ENCODE results near the gene NPPB.

NPPB gene

DNA sequence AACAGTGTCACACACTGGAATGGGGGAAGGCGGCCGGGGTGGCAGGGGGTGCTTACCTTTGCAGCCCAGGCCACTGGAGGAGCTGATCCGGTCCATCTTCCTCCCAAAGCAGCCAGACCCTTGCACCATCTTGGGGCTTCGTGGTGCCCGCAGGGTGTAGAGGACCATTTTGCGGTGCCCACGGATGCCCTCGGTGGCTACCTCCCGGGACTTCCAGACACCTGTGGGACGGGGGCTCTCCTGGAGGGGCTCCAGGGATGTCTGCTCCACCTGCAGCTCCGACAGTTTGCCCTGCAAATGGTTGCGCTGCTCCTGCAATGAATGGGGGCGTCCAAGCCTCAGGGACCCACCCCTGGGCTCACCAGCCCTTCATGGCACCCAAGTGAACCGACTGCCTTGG lies 587 bp downstream of the NPPB start:
- no peak for DNase-seq

DNA sequence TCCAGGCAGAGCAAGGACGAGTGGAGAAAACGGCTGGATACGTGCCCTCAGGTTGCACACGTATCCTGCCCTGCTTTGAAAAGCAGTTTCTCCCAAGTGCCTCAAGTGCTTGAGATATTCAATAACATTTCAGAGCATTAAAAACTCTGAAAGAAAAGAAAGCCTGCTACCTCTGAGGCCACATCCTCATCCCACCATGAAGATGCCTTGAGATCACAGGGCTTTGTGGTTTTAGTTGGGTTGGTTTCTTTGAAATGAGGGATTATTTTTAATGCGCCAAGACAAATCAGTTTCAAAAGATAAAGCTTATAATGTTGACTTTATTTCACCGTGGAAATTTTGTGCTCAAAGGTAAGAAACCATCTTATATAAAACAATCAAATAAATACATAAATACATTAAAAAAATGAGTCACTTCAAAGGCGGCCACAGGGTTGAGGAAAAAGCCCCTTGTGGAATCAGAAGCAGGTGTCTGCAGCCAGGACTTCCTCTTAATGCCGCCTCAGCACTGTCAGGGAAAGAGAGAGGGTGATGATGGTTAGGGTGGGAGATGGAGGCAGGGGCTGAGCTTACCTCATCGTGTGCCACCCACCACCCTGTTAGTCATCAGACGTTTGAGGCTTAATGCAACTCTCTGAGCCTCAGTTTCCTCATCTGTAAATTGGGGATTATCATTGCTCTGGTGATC lies 1.4 kb downstream of the NPPB start:
- DNase-seq, result no peak

DNA sequence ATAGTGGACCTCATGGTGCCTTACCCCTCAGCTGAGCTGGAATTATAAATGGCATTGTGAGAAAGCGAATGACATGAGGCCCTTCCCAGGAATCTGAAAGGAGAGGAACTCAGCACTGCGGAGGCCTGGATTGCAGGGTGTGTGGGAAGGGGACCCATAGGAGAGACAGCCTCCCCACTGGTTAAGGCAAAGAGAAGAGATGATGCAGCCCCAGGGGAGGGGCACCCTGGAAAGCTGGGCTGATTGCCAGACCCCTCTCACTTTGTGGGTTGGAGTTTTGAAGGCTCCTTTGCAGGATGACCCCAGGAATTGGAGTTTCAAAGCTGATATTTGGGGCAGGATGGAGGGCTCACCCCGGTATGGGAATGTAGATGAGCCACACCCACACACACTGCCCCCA lies 2.0 kb downstream of the NPPB start:
- DNase-seq, result no peak

DNA sequence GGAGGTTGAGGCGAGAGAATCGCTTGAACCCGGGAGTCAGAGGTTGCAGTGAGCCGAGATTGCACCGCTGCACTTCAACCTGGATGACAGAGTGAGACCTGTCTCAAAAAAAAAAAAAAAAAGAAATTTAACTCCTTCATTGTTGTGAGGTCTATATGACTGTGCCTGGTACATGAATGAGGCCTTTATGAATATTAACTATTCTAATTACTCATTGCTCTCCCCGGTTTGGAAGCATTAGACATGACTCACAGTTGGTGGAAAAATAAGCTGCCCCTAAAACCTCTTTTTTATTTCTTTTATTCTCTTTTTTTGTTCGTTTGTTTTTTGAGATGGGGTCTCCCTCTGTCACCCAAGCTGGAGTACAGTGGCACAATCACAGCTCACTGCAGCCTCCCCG lies 3.3 kb downstream of the NPPB start:
- DNase-seq, result no peak

GRCh38 chr1:11854519-11854918 lies 4.2 kb downstream of the NPPB start:
- DNase-seq, result no peak

GRCh38 chr1:11851180-11851579 lies 7.6 kb downstream of the NPPB start:
- no peak for DNase-seq

GRCh38 chr1:11850156-11850555 lies 8.6 kb downstream of the NPPB start:
- peak in 2 of 51 donors; percentile 19 to 36 for DNase-seq

GRCh38 chr1:11848373-11848700 lies 10.4 kb downstream of the NPPB start:
- no peak for DNase-seq

DNA sequence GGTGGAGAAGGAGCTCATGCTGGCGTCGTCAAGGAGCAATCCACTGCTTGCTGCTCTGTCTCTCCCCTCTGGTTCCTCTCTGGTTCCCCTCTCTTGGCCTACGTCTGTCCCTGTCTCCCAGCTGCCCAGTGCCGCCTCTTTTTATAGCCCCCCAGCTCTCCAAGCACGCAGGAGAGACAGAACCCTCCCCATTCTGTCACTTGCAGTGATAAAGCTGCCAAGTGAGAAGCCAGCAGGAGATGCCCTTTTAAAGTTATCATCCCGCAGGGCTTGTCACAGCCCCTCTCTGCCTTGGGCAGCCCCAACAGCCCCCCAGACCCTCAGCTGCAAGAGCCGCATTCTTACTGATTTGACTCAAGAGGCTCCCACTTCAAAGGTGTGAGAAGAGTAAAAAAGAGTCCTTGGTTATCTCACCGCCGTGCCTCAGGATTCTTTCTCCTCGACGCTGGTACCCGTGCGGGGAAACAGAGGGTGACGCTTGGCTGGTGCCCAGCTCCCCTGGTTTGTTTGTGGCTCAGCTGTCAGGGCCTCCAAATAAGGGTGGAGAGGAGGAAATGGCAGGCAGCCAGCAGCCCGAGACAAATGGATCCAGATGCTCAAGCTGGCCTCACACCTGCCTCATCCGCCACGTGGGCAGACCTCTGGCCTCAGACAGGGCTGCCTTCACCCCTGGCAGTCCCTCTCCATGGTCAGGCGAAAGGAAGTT lies 10.9 kb downstream of the NPPB start, which contains the start of gene NPPA:
Gene NPPA, minus strand, starts transcription at position 117 of the 706 bp plus-strand sequence. Its CDS starts 99 bp downstream, at position 18.
- no peak for DNase-seq

DNA sequence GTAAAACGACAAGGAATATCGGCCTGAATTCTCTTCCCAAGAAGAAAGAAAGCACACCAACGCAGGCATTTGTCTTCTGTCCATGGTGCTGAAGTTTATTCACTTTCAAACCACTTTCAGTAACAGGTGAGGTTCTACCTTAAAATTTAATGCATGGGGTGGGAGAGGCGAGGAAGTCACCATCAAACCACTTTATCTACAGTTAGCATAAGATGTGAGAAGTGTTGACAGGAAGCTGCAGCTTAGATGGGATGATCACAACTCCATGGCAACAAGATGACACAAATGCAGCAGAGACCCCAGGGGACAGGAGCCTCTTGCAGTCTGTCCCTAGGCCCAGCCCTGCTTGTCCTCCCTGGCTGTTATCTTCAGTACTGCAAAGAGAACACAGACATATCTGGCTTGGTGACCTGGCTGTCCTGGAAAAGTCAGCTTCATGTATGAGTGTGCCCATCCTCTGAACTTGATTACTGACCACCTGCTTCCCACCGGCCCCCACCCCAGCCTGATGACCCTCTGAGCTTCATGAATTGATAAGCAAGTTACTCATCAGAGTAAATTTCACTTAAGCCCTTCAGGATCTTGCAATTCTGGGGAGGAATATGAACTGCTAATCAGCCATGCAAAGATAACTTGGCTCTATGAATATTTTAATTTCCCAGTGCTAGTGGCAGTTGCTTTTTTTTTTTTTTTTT lies 13.0 kb downstream of the NPPB start:
- DNase-seq, result no peak

- peak in 1 of 51 donors; percentile 8 for DNase-seq
Measured at GRCh38 chr1:11842154-11843041, 16.3 kb downstream of the NPPB start.

- DNase-seq, result no peak
Measured at GRCh38 chr1:11841245-11842153, 17.2 kb downstream of the NPPB start.

DNA sequence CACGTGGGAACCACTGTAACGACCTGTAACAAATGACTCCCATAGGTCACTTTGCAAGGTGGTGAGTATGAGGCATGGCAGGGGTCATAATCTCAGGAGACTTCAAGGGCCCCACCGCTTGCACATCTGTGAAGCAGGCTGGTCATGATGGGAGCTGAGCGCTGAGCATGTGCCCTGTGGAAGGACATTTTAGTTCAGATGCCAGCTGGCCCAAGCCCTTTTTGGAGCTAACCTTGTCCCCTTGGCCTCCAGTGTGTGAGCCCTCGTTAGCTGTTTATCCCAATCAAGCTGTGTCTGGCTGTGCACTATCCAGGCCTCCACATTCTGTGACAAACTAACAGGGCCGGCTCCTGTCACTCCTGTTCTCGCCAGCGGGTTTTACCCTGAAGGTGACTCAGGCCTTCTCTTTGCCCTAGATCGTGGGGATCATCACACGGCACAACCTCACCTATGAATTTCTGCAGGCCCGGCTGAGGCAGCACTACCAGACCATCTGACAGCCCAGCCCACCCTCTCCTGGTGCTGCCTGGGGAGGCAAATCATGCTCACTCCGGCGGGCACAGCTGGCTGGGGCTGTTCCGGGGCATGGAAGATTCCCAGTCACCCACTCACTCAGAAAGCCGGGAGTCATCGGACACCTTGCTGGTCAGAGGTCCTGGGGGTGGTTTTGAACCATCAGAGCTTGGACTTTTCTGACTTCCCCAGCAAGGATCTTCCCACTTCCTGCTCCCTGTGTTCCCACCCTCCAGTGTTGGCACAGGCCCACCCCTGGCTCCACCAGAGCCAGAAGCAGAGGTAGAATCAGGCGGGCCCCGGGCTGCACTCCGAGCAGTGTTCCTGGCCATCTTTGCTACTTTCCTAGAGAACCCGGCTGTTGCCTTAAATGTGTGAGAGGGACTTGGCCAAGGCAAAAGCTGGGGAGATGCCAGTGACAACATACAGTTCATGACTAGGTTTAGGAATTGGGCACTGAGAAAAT lies 18.7 kb downstream of the NPPB start:
- DNase-seq, result no peak

- peak in 47 of 51 donors; percentile 8 to 80 (median 45) for DNase-seq
Measured at GRCh38 chr1:11838349-11839272, 20.1 kb downstream of the NPPB start.

DNA sequence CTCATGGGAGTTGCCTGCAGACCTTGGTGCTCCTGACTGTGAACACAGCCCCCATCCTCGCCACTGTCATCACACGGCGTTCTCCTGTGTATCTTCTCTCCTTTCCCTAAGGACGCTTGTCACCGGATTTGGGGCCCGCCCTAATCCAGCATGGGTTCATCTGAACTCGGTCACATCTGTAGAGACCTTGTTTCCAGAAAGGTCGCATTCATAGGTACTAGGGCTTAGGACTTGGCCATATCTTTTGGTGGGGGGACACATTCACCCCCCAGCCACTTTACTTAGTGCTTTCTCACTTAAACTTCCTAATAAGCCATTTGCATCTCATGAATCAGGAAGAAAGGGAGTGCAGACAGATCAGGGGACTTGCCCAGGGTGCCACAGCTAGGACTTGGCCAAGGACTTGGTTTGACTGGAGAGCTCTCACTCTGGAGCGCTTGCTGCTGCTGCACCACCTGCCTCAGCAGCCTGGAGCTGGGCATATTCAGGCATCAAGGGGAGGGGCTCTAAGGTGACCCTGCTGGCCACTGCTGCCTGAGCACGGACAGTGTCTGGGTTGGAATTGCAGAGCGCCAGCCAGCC lies 20.9 kb downstream of the NPPB start:
- DNase-seq, result no peak

- no peak for DNase-seq
Measured at GRCh38 chr1:11836955-11837766, 21.6 kb downstream of the NPPB start.

All from hypothalamus (tissue), 51 donors.